ENCODE measurements around the gene RIC8A.

RIC8A gene

DNA sequence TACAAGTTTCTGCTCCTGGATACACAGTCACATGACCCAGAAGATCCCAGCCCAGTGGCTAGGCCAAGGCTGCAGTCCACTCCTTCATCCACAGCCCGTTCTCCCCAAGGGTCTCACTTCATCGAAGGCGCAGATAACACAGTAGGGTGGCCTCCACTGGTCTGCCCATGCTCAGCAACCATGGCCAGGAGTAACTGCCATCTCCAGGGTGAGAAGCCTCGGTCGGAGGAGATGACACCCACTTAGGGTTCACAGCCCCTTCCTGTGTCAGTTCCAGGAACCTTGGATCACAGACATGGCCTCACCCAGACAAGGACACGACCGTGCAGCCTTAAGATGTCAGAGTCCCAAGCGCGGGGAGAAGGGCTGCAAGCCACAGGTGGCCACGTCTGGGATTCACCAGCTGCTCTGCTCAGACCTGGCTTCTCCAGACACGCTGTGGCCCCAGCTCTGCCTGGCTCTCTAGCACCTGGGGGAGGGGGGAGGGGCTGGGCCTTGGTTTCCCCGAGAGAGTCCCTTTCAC is 2.9 kb upstream of the RIC8A start:
- DNase-seq = no peak

DNA sequence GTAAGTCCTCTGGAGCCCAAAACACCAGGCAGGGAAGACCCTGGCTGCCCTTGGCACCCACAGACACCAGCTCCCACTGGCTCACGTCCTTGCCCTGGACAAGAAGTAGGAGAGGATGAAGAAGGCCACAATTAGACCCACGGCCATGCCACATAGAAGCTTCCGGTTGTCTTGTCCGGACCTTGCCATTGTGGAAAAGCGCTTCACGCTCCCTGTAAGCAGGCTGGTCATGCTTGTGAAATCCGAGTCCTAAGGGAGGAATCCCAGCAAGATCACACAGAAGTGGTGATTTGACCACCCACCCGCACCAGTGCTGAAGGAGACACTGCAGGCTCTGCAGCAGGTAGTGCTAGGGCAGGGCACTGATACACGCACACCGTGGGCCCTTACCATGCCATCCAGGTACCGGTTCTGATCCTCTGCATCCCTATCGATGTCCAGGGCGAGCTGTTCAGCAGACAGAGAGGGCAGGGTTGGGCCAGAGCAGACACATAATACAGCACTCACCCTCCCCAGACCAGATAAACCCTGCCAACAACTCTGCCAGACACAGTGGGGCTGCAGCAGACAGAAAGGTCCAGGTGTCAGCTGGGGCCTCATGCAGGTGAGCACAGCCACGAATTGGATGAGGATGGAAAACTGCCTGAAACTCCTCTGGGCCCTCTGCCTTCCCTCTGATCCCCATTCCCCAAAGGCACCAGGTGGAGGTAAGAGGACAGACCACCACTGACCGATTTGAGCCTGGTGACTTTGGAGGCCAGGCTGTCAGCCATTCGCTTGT is 2.1 kb upstream of the RIC8A start:
- DNase-seq = no peak

- DNase-seq = no peak
These were observed 1.5 kb upstream of the RIC8A start for GRCh38 chr11:206002-206384.

DNA sequence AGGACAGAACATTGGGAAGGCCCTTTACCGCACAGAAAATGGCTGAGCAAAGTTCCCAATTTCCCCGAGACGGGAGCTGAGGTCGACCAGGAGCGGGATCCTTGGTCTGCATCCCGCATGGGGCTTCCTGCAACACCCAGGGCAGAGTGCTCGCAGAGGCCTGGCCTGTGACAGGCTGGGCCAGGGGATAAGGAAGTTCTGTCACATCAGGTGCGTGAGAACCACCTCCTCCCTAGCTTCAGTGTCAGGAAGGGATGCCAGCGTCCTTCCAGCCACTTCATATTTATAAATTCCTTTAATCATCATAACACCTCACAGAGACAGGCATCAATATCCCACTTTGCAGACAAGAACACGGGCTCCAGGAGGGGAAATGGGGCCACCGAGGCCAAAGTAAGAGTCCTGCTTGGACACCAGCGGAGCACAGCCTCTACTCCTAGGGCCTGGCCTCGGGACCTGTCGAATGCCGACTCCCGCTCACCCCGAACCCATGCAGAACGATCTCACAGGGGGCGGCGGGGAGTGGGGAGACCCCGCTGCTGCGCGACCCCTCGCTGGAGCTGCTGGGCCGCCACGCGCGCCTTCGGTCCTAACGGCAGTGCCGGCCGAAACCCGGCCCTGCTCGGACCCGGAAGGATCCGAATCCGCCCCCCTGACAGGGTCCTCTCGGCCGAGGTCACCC is 841 bp upstream of the RIC8A start:
- peak; percentile 13 for DNase-seq

- no peak for DNase-seq
These were observed 314 bp downstream of the RIC8A start for GRCh38 chr11:207863-208180.

- peak; percentile 74 for DNase-seq
These were observed 841 bp downstream of the RIC8A start for GRCh38 chr11:208181-208916.

DNA sequence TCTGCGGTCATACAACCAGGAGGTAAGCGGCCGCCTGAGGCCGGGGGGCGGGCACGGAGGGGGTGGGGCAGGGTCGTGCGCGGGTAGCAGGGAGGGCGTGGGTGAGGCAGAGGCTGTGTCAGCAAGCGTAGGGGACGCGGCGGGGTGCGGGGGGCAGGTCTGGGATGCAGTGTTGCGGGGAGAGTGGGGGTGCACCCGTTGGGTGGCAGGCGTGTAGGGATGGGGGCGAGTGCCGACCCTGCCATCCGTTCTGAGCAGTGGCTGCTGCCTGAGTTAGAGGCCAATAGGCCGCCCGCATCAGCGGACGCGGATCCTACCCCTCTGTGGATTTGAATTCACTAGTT is 1.4 kb downstream of the RIC8A start:
- DNase-seq = no peak

DNA sequence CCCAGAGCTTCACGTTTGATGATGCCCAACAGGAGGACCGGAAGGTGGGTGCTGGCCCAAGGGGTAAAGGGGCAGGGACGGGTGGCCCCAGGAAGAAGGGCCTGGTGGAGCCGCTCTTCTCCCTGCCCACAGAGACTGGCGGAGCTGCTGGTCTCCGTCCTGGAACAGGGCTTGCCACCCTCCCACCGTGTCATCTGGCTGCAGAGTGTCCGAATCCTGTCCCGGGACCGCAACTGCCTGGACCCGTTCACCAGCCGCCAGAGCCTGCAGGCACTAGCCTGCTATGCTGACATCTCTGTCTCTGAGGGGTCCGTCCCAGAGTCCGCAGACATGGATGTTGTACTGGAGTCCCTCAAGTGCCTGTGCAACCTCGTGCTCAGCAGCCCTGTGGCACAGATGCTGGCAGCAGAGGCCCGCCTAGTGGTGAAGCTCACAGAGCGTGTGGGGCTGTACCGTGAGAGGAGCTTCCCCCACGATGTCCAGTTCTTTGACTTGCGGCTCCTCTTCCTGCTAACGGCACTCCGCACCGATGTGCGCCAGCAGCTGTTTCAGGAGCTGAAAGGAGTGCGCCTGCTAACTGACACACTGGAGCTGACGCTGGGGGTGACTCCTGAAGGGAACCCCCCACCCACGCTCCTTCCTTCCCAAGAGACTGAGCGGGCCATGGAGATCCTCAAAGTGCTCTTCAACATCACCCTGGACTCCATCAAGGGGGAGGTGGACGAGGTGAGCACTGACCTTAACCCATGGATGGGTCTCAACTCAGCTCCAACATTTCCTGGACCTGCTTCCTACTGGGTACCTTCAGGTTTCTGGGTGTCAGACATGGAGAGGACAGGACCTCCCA is 2.0 kb downstream of the RIC8A start:
- DNase-seq = no peak

DNA sequence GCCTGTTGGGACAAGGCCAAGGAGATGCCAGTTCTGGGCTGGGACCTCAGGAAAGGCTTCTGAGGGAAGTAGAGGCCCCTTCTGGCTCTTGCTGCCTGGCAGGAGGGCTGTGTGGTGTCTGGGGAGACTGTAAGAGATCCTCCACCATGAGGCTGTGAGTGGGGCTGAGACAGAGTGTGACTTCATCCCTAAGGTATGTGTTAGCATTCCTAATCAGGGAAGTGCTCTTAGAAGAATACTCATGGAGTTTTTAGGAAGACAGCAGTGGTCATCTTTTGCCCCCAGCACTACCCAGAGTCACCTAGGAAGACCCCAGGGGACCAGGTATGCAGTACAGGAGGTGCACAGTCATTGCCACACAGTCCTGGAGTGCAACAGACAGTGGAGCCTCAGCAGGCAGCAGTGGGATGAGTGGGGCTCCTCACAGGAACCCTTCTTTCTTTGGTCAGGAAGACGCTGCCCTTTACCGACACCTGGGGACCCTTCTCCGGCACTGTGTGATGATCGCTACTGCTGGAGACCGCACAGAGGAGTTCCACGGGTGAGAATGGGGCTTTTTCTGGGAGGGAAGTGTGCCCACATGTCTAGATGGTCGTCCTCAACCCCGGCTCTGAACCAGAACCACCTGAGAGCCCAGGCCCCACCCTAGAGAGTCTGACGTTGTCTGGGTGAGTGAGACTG is 2.8 kb downstream of the RIC8A start:
- no peak for DNase-seq

- DNase-seq = no peak
These were observed 3.3 kb downstream of the RIC8A start for GRCh38 chr11:210803-211180.

DNA sequence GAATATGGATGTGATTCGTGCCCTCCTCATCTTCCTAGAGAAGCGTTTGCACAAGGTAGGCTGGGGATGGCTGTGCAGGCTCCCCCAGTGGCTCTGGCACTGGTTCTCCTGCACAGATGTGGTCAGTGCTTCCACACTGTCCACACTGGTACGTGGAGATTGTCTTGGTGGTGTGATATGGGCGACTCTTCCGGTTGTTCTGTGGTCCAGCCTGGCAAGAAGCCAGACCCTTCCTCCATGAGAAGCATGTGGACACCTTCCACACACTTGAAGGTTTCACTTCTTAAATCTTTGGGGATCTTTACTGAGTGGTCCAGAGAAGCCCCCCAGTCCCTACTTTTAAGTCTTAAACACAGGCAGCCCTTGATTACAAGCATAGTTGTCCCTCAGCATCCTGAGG is 3.8 kb downstream of the RIC8A start:
- DNase-seq = no peak

DNA sequence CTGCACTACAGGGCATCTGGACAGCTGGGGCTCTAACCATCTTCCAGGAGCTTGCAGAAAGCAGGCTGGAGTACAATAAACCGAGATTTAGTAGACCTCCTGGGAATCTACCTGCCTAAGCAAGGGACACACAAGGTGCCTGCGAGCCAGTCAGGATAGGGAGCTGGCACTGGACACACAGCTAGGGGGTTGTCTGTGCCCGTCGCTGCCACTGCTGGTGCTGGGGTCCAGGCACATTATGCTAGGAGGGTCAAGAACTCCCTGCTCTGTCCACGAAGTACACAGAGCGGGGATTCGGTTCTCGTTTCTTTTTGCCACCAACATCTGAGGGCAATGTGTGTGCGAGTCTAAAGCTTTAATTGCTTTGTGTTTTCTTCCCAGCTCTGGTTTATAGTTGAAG is 4.2 kb downstream of the RIC8A start:
- DNase-seq = no peak

DNA sequence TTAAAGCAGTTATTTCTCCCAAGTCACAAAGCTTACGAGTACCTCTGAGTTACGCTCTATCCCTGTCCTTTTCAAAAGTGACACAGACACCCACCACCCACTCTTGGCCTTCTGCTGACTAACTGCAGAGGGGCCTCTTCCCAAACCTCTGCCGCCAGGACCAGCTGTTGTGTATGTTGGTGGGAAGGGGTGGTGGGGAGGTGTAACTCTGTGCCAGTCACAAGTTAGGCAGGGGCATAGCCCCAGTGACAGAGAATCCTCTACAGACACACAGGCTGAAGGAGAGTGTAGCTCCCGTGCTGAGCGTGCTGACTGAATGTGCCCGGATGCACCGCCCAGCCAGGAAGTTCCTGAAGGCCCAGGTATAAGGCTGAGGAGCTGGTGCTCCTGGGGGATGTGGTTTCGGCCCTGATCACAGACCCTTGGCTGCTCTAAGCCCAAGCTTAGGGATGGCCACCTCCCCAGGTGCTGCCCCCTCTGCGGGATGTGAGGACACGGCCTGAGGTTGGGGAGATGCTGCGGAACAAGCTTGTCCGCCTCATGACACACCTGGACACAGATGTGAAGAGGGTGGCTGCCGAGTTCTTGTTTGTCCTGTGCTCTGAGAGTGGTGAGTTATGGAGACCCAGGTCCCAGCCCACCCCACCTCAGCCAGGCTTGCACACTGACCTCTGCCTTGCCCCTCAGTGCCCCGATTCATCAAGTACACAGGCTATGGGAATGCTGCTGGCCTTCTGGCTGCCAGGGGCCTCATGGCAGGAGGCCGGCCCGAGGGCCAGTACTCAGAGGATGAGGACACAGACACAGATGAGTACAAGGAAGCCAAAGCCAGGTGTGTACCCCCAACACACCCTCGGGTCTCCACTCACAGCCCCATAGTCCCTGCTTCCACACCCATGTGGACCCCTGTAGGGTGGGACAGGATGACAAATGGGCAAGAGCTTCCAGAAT is 4.9 kb downstream of the RIC8A start:
- DNase-seq = no peak

DNA sequence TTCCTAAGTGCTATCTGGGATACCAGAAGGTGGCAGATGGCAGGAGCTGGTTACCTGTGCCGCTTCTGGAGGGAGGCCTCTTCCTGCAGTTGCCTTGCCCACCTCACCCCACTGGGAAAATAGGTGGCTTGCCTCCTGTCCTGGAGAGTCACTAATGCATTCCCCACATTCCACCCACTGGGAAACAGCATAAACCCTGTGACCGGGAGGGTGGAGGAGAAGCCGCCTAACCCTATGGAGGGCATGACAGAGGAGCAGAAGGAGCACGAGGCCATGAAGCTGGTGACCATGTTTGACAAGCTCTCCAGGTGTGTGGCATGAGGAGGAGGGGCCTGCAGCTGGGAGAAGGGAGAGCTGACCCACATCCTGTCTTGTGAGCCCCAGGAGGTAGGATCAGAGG is 5.6 kb downstream of the RIC8A start:
- DNase-seq = no peak

- DNase-seq = no peak
These were observed 6.6 kb downstream of the RIC8A start for GRCh38 chr11:214083-214482.

- no peak for DNase-seq
These were observed 8.1 kb downstream of the RIC8A start for GRCh38 chr11:215581-216037.

GRCh38 chr11:216081-216974 is 8.8 kb downstream of the RIC8A start:
- DNase-seq = no peak

DNA sequence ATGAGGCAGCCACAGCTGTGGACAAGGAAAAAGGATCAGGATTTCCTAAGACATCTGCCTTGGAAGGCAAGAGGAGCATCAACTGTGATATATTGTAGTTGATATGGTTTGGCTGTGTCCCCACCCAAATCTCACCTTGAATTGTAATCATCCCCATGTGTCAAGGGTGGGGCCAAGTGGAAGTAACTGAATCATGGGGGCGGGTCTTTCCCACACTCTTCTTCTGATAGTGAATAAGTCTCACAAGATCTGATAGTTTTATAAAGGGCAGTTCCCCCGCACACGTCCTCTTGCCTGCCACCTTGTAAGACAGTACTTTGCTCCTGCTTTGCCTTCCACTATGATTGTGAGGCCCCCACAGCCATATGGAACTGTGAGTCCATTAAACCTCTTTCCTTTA is 10.2 kb downstream of the RIC8A start:
- no peak for DNase-seq

DNA sequence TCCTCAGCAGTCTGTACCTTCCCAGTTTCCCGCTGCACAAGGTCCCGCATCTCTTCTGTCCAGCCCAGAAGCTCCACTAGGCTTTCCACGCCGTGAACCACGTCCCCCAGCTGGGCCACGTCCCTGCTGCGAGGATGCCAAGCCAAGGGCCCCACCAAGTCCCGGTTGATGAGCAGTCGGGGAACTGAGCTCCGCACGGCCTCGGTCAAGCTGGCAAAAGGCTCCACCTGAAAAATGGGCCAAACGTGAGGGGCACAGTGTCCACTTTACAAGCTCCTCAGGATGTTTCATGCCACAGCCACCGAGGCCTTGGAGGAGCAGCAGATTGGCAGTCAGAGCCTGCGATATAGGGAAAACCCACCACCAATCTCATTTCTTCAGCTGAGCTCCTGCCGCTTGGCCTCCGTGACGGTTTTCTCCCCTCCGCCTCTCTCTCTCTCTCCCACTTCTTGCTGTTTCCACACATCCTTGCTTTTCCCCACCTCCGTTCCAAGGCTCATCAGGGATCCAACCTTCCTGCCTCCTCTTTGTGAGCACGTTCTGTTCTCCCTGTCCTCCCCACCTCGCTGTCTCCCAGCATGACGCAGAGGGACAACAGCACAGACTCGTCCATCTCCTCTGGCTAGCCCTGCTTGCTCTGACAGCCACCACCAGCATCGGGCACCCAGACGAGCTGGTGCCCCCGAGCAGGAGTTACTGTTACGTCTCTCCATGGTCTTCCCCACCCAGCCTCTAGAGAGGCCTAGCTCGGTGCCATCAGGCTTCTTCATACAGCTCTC is 11.5 kb downstream of the RIC8A start:
- no peak for DNase-seq
